ENCODE measurements around the gene ST3GAL4. TPM values are rescaled to one million over a fixed set of nuclear protein-coding genes. Genes with fewer than 3 reads are reported as not detected.

ST3GAL4 gene
- total and polyA plus RNA-seq, 4 donors = 23.6 to 38.3 (median 31.7) TPM

GRCh38 chr11:126438691-126439090 is 83.2 kb downstream of the ST3GAL4 start:
- Histone ChIP-seq H3K36me3 (ENCODE audit: control insufficient read depth in 4 of 4, insufficient read depth in 4 of 4, low read length in 4 of 4) (peaks cover 0 to 9% (median 0%) of the 10 kb centered on the region in 4 donors), H3K27ac (ENCODE audit: low read depth in 1 of 2, low read length in 1 of 2) (no peak overlapping the region), H3K9ac (ENCODE audit: insufficient read depth in 1 of 2, low read length in 2 of 2) (no peak overlapping the region), H3K4me1 (ENCODE audit: control insufficient read depth in 5 of 5, insufficient read depth in 5 of 5, low read length in 5 of 5) (peaks cover 0 to 31% (median 7%) of the 10 kb centered on the region in 5 donors), H3K9me3 (ENCODE audit: control insufficient read depth in 4 of 4, insufficient read depth in 3 of 4, low read length in 3 of 4) (no peaks in the 10 kb centered on the region), H3K4me3 (no peak overlapping the region), H3K27me3 (ENCODE audit: control insufficient read depth in 3 of 3, insufficient read depth in 3 of 3, low read length in 2 of 3) (peaks cover 0 to 2% (median 0%) of the 10 kb centered on the region in 3 donors)
- TF ChIP-seq CTCF (IDR thresholded peaks at IDR 0.05; ENCODE audit: control extremely low read depth, extremely low read depth) = no peak
- DNase-seq (no peak), ATAC-seq (ENCODE audit: insufficient read depth, low FRiP score) (no peak)
- 65 to 76% methylated on average over 5 of the region's 5 CpGs for WGBS, 2 donors

- DNase-seq = no peak
- Histone ChIP-seq H3K4me1 (ENCODE audit: control insufficient read depth in 5 of 5, insufficient read depth in 5 of 5, low read length in 5 of 5) (peaks cover 0 to 15% (median 3%) of the 10 kb centered on the region in 5 donors), H3K4me3 (no peak overlapping the region), H3K36me3 (ENCODE audit: control insufficient read depth in 4 of 4, insufficient read depth in 4 of 4, low read length in 4 of 4) (peaks cover 0 to 9% (median 0%) of the 10 kb centered on the region in 4 donors), H3K27ac (ENCODE audit: low read depth in 1 of 2, low read length in 1 of 2) (no peak overlapping the region), H3K9ac (ENCODE audit: insufficient read depth in 1 of 2, low read length in 2 of 2) (no peak overlapping the region), H3K9me3 (ENCODE audit: control insufficient read depth in 4 of 4, insufficient read depth in 3 of 4, low read length in 3 of 4) (no peaks in the 10 kb centered on the region), H3K27me3 (ENCODE audit: control insufficient read depth in 3 of 3, insufficient read depth in 3 of 3, low read length in 2 of 3) (peaks cover 0 to 2% (median 0%) of the 10 kb centered on the region in 3 donors)
- TF ChIP-seq CTCF (IDR thresholded peaks at IDR 0.05; ENCODE audit: control extremely low read depth, extremely low read depth) = no peak
- no peak for ATAC-seq (ENCODE audit: insufficient read depth, low FRiP score)
- 63 to 79% methylated on average over 22 of the region's 22 CpGs for WGBS, 2 donors
Measured at GRCh38 chr11:126440276-126440675, 84.8 kb downstream of the ST3GAL4 start.

- peaks cover 0 to 9% (median 0%) of the 10 kb centered on the region in 4 donors for H3K36me3 ChIP-seq (ENCODE audit: control insufficient read depth in 4 of 4, insufficient read depth in 4 of 4, low read length in 4 of 4)
- WGBS, 2 donors = 20 to 25% methylated on average over 21 of the region's 21 CpGs
- H3K9ac ChIP-seq (ENCODE audit: insufficient read depth in 1 of 2, low read length in 2 of 2) = no peak overlapping the region
- peak; percentile 93 for TF ChIP-seq CTCF (IDR thresholded peaks at IDR 0.05; ENCODE audit: control extremely low read depth, extremely low read depth)
- ATAC-seq (ENCODE audit: insufficient read depth, low FRiP score) (peak; percentile 89), DNase-seq (peak; percentile 84 to 87 (median 86))
- no peak overlapping the region for H3K27ac ChIP-seq (ENCODE audit: low read depth in 1 of 2, low read length in 1 of 2)
- H3K9me3 ChIP-seq (ENCODE audit: control insufficient read depth in 4 of 4, insufficient read depth in 3 of 4, low read length in 3 of 4) = no peaks in the 10 kb centered on the region
- peaks cover 0 to 2% (median 0%) of the 10 kb centered on the region in 3 donors for H3K27me3 ChIP-seq (ENCODE audit: control insufficient read depth in 3 of 3, insufficient read depth in 3 of 3, low read length in 2 of 3)
- no peak overlapping the region for H3K4me3 ChIP-seq
- peaks cover 0 to 15% (median 3%) of the 10 kb centered on the region in 5 donors for H3K4me1 ChIP-seq (ENCODE audit: control insufficient read depth in 5 of 5, insufficient read depth in 5 of 5, low read length in 5 of 5)
Measured at GRCh38 chr11:126440792-126441514, 85.5 kb downstream of the ST3GAL4 start.

All from lung (tissue), 12 donors.